SKM-1 treated with dmso at 0.1 percent for 144 hours (cell line): ENCODE data around the gene RNU1-4.
"Not testable (repeated sequence)": the region's sequence is repeated elsewhere in the genome, so short reads cannot be mapped to it uniquely, and the experiment has no call there.

ENCODE experiments used
- DNase-seq: peaks from one replicate; lab custom pipeline; 2025; ENCODE audit not compliant: unreplicated experiment; lab: John Stamatoyannopoulos, UW

Gene RNU1-4

GRCh38 chr1:16765731-16766605 is 25.7 kb downstream of the RNU1-4 start:
- not testable (repeated sequence) for DNase-seq

DNA sequence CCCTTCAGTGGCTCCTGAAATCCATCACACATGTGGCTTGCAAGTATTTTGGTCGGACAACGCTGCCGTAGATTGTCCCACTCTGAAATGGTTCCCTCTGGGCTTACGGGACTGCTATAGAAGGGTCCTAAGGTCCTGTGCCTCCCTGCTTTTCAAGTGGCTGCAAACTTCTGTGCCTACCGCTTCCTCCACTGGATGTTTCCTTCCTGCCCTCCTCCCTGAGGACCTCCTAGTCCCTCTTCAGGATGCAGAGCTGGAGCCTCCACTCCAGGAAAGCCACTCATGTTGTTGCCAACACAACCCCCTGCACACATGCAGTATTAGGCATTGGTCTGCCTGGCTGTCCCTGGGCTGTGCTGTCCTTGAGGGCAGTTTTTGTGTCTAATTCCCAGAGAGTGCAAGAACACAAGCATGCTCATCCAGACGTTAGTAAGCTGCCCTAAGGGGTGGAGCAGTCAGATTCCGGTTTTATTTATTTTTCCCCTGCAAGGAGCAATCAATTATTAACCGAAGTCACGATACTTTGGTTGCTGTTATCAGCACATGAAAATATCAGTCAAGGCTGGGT is 26.5 kb downstream of the RNU1-4 start:
- DNase-seq = not testable (repeated sequence)

- not testable (repeated sequence) for DNase-seq
Measured at GRCh38 chr1:16770139-16770759, 29.9 kb downstream of the RNU1-4 start.

GRCh38 chr1:16770896-16771446 is 30.7 kb downstream of the RNU1-4 start:
- DNase-seq = not testable (repeated sequence)

DNA sequence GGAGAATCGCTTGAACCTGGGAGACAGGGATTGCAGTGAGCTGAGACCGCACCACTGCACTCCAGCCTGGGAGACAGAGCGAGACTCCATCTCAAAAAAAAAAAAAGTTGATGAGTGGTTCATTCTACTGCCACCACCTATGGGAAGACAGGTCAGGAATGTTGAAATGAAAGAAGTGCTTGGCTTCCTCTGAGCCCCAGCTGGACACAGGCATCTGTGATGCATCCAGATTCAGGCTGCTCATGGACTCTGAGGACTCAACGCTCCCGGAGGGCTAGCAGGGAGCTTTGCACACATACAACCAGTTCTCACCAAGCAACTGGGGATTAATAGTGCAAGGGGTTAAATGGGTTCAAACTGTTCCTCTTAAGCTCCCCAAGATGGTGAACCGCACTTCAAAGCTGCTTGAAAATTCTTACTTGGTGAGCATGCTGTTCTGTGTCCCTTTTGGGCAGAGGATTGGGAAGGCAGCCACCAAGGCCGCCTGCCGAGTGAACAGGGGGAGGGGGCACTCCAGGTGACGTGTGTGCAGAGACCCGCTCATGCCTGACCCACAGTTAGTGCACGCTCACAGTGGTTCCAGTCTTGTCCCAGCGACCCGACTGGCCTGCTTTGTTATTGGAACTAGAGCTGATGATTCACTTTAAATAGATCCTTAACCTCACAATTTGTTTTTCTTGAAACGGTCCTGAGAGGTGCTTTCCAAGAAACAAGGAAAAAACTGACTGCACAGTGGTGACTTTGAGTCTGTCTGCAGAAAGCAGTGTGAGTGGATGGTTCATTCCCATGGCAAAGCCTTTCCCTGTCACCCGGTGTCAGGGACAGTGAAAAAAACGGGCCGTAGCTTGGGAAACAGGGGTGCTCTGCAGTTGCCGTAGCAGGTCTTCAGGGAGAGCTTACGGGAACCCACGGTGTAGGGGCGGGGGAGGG is 32.2 kb downstream of the RNU1-4 start:
- DNase-seq = not testable (repeated sequence)

GRCh38 chr1:16773205-16773596 is 32.9 kb downstream of the RNU1-4 start:
- DNase-seq = not testable (repeated sequence)

DNA sequence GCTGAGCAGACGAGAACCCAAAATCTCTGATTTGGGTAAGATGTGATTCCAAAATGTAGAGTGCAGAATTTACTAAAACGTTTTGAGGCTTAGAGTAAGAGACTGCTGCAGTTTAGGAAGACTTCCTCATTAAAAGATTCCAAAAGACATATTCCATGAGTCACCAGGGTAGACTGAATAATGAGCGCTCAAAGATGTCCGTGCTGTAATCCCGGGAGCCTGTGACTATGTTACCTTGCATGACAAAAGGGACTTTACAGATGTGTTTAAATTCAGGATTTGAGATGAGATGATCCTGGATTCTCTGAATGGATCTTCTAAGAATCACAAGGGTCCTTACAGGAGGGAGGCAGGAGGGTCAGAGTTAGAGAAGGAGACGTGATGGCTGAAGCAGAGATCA is 33.4 kb downstream of the RNU1-4 start:
- not testable (repeated sequence) for DNase-seq

- DNase-seq = not testable (repeated sequence)
Measured at GRCh38 chr1:16774773-16775172, 34.5 kb downstream of the RNU1-4 start.

GRCh38 chr1:16775290-16775689 is 35.0 kb downstream of the RNU1-4 start:
- not testable (repeated sequence) for DNase-seq

GRCh38 chr1:16776248-16776647 is 35.9 kb downstream of the RNU1-4 start:
- not testable (repeated sequence) for DNase-seq

- DNase-seq = not testable (repeated sequence)
Measured at GRCh38 chr1:16776835-16777234, 36.5 kb downstream of the RNU1-4 start.

DNA sequence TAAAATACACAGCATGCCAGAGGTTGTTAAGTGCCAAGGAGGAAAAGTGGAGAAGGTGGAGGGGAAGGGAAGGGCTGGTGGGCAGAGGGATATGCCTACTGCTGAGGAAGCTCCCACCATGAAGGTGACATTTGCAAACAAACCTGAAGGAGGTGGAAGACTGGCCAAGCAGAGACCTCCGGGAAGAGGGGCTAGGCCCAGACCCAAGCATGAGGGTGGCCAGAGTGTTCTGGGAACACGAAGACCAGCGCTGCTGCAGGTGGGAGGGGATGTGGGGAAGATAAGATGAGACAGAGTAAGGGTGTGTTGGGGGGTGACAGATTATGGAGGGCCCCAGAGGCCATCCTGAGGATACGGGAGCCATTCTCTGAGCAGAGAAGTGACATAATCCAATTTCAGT is 37.5 kb downstream of the RNU1-4 start:
- DNase-seq = not testable (repeated sequence)

DNA sequence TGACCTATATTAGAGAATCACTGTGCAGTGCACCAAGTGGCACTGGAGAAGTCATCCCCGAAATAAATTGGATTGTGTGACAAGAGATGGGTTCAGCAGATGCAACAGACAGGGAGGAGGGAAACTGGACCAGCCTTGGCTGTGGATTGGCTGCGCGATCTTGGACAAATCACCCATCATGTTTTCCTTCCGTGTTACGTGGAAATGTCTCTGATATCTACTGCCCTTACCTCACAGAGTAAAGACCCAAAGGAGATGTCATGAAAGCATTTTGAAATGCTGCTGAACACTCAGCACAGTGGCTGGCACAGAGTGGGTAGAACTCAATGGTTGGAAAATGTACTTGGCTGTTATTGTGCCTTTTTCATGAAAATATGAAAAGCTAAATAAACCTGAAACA is 39.2 kb downstream of the RNU1-4 start:
- not testable (repeated sequence) for DNase-seq

- DNase-seq = not testable (repeated sequence)
Measured at GRCh38 chr1:16781033-16781432, 40.7 kb downstream of the RNU1-4 start.

DNA sequence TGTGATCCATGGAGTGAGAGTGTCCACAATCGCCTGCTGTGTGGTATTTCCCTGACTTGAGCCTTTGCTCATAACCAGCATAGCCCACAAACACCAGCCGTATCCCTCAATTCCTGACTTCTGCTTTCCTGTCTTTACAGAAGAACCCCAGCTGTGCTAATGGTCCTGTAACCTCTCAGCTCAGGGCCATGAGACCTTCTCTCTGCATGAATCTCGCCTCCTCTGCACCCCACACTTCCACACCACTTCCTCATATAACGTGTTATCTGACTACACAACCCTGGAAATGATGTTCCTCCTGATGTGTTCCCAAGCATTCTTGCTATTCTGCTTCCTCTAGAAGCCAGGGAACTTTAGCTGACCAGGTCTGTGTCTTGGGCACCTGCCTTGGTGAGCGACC is 41.3 kb downstream of the RNU1-4 start:
- DNase-seq = not testable (repeated sequence)

DNA sequence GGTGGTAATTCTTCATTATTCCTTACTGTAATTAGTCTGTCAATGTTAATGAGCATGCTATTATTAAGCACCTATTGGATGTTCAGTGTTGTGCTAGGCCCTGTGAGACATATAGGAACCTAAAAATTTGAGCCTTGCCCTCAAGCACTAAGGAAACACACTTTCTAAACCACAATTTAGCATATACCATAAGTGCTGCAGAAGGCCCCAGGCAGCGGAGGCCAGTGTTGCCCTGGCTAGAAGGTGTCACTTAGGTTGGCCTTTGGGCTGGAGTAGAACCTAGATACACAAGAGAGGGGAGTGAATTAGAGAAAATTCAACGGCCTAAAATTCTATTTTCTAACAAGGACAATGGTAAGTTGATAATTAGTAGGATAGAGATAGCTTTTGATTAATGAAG is 44.6 kb downstream of the RNU1-4 start:
- not testable (repeated sequence) for DNase-seq

GRCh38 chr1:16786362-16786761 is 46.0 kb downstream of the RNU1-4 start:
- not testable (repeated sequence) for DNase-seq

GRCh38 chr1:16787175-16787574 is 46.9 kb downstream of the RNU1-4 start:
- DNase-seq = not testable (repeated sequence)

GRCh38 chr1:16787711-16788110 is 47.4 kb downstream of the RNU1-4 start:
- DNase-seq = not testable (repeated sequence)
